ENCODE results near the gene CDK5RAP3.
"Not testable (repeated sequence)": the region's sequence is repeated elsewhere in the genome, so short reads cannot be mapped to it uniquely, and the experiment has no call there.

CDK5RAP3 gene

GRCh38 chr17:47975189-47975822 lies 4.4 kb downstream of the CDK5RAP3 start:
- DNase-seq (ENCODE audit: low read depth in 2 of 2), result no peak

- no peak for DNase-seq (ENCODE audit: low read depth in 2 of 2)
Observed at GRCh38 chr17:47975823-47976205, 4.9 kb downstream of the CDK5RAP3 start.

- DNase-seq (ENCODE audit: low read depth in 2 of 2), result no peak
Observed at GRCh38 chr17:47978324-47978723, 7.4 kb downstream of the CDK5RAP3 start.

GRCh38 chr17:47980541-47980940 lies 9.6 kb downstream of the CDK5RAP3 start:
- DNase-seq (ENCODE audit: low read depth in 2 of 2), result no peak

GRCh38 chr17:47981462-47981861 lies 10.5 kb downstream of the CDK5RAP3 start:
- DNase-seq (ENCODE audit: low read depth in 2 of 2), result no peak

GRCh38 chr17:47982091-47982617 lies 11.2 kb downstream of the CDK5RAP3 start:
- no peak for DNase-seq (ENCODE audit: low read depth in 2 of 2)

GRCh38 chr17:47982645-47983390 lies 11.9 kb downstream of the CDK5RAP3 start:
- DNase-seq (ENCODE audit: low read depth in 2 of 2), result no peak

GRCh38 chr17:47983492-47984223 lies 12.7 kb downstream of the CDK5RAP3 start:
- no peak for DNase-seq (ENCODE audit: low read depth in 2 of 2)

- DNase-seq (ENCODE audit: low read depth in 2 of 2), result no peak
Observed at GRCh38 chr17:47986520-47986919, 15.6 kb downstream of the CDK5RAP3 start.

- no peak for DNase-seq (ENCODE audit: low read depth in 2 of 2)
Observed at GRCh38 chr17:47987240-47987835, 16.4 kb downstream of the CDK5RAP3 start.

- DNase-seq (ENCODE audit: low read depth in 2 of 2), result not testable (repeated sequence)
Observed at GRCh38 chr17:47988445-47988844, 17.5 kb downstream of the CDK5RAP3 start.

GRCh38 chr17:47989159-47989558 lies 18.2 kb downstream of the CDK5RAP3 start:
- DNase-seq (ENCODE audit: low read depth in 2 of 2), result no peak

- no peak for DNase-seq (ENCODE audit: low read depth in 2 of 2)
Observed at GRCh38 chr17:47989700-47990099, 18.8 kb downstream of the CDK5RAP3 start.

- no peak for DNase-seq (ENCODE audit: low read depth in 2 of 2)
Observed at GRCh38 chr17:47990962-47991731, 20.2 kb downstream of the CDK5RAP3 start.

- no peak for DNase-seq (ENCODE audit: low read depth in 2 of 2)
Observed at GRCh38 chr17:47992216-47992615, 21.3 kb downstream of the CDK5RAP3 start.

GRCh38 chr17:47993031-47993564 lies 22.2 kb downstream of the CDK5RAP3 start:
- DNase-seq (ENCODE audit: low read depth in 2 of 2), result no peak

GRCh38 chr17:47993964-47994363 lies 23.1 kb downstream of the CDK5RAP3 start:
- no peak for DNase-seq (ENCODE audit: low read depth in 2 of 2)

GRCh38 chr17:47994724-47995123 lies 23.8 kb downstream of the CDK5RAP3 start:
- no peak for DNase-seq (ENCODE audit: low read depth in 2 of 2)

- no peak for DNase-seq (ENCODE audit: low read depth in 2 of 2)
Observed at GRCh38 chr17:47995241-47995935, 24.5 kb downstream of the CDK5RAP3 start.

GRCh38 chr17:47996201-47996600 lies 25.3 kb downstream of the CDK5RAP3 start:
- DNase-seq (ENCODE audit: low read depth in 2 of 2), result no peak

Data from activated CD8-positive, alpha-beta memory T cell treated with anti-CD3 and anti-CD28 coated beads for 4 hours (primary cell).